GM10248 (cell line): ENCODE results near the gene PAFAH2.

Source experiments
- CTCF ChIA-PET: fragments of 300-600 bp; sonication (Branson Sonifier 250); formaldehyde crosslinking; extraction: SDS; loops from one replicate; lab custom pipeline; 2021; ENCODE audit warnings: antibody characterized with exemption; lab: Yijun Ruan, JAX
- POLR2A ChIA-PET: fragments of 350-650 bp; sonication (Branson Sonifier 250); formaldehyde crosslinking; extraction: SDS; loops from one replicate; lab custom pipeline; 2020; ENCODE audit warnings: antibody characterized with exemption; lab: Yijun Ruan, JAX
- DNase-seq: peaks from one replicate; pipeline ENCODE4 v3.0.0; 2012; ENCODE audit errors: extremely low spot score
- CTCF ChIP-seq: IDR thresholded peaks from 2 replicates; pipeline ENCODE4 v1.5.1; 2012; ENCODE audit warnings: mild to moderate bottlenecking, low read depth; ENCODE audit errors: extremely low read depth, missing control alignments, control extremely low read depth

PAFAH2 gene

DNA sequence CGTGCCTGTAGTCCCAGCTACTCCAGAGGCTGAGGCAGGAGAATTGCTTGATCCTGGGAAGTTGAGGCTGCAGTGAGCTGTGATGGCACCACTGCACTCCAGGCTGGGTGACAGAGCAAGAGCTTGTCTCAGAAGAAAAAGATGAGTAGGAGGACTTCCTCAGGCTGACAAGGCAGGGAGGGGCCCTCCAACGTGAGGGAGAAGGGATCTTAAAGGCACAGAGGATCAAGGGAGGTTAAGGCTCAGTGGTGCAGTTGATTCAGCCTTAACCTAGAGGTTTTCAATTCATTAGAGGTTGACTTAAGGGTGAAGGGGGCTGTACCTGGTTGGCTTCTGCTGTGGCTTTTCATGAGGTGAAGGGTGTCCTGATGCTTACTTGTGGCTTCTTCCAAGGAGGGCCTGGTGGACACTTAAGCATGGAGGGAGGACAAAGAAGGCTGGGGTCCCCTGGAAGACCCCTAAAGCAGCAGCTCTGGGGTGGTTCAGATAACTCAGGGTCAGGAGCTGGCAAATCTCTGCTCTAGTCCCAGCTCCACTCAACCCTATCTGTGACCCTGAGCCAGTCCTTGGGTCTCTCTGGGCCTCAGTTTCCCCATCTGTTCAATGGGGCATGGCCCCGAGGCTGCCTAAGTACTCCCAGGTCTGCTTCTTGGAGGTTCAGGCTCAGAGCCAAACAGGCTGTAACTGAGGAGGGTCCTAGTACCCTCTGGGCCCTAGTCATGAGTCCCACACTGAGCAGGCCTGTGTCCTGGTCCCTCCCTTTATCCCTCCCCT, 30.0 kb upstream of the PAFAH2 start:
- POLR2A ChIA-PET: no interaction called here
- CTCF ChIA-PET: interaction anchor here (0.6 to 1.8 kb wide), 4 partner anchors 8 to 30 kb away, joined by 3 to 5 read pairs (median 4); partner anchors contain the start of gene PAFAH2

GRCh38 chr1:26025517-26025916, 27.7 kb upstream of the PAFAH2 start:
- CTCF ChIA-PET: interaction anchor here (1.1 kb wide), 1 partner anchor 11 kb away, joined by 3 read pairs; no protein-coding TSS in a partner anchor
- no peak for DNase-seq
- no peak for TF ChIP-seq CTCF
- POLR2A ChIA-PET: no interaction called here

More for the DNA sequence above, 30.0 kb upstream of the PAFAH2 start:
- DNase-seq: no peak
- TF ChIP-seq CTCF: no peak

- CTCF ChIA-PET: interaction anchor here (1.1 to 1.4 kb wide), 3 partner anchors 11 to 130 kb away, joined by 3 to 5 read pairs (median 3); no protein-coding TSS in a partner anchor
Measured at GRCh38 chr1:26025060-26025459, 27.2 kb upstream of the PAFAH2 start.

DNA sequence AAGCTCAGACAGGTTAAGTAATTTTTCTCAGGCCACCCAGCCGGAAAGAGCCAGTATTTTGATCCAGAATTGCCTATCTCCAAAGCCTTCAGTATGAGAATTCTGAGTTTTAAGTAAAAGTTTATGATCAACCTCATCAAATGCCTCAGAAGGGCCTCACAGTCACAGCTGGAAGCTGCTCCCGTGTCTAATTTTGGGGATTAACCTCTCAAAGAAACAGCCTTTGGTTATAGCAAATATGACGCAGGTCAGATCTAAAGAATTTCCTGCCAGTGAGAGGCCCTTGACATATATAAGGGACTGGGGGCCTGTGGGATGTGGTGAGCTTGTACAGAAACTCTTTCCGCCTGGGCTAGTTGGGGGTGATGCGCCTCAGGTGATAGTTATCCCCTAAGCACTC, 26.0 kb upstream of the PAFAH2 start:
- POLR2A ChIA-PET: no interaction called here

More at GRCh38 chr1:26025060-26025459, 27.2 kb upstream of the PAFAH2 start:
- POLR2A ChIA-PET: no interaction called here
- no peak for TF ChIP-seq CTCF
- no peak for DNase-seq

GRCh38 chr1:26023009-26023408, 25.1 kb upstream of the PAFAH2 start:
- TF ChIP-seq CTCF: no peak
- DNase-seq: no peak
- CTCF ChIA-PET: interaction anchor here (0.9 to 1.8 kb wide), 3 partner anchors 9 to 122 kb away, joined by 4 to 5 read pairs (median 4); partner anchors contain the start of gene PAFAH2
- POLR2A ChIA-PET: no interaction called here

More for the DNA sequence above, 26.0 kb upstream of the PAFAH2 start:
- DNase-seq: no peak
- CTCF ChIA-PET: interaction anchor here (0.9 to 1.8 kb wide), 4 partner anchors 8 to 129 kb away, joined by 3 to 5 read pairs (median 4); partner anchors contain the start of gene PAFAH2
- TF ChIP-seq CTCF: no peak

- DNase-seq: no peak
- ChIA-PET POLR2A (no interaction called here), CTCF (interaction anchor here (1.2 to 1.8 kb wide), 5 partner anchors 10 to 123 kb away, joined by 3 to 6 read pairs (median 5); partner anchors contain the start of gene PAFAH2)
- no peak for TF ChIP-seq CTCF
Measured at GRCh38 chr1:26022404-26022779, 24.5 kb upstream of the PAFAH2 start.
